K562 (cell line): ENCODE results near the gene MYL6B. TPM values are rescaled to one million over a fixed set of nuclear protein-coding genes. Genes with fewer than 3 reads are reported as not detected.
A peak's percentile ranks its signal among the peaks of the same experiment; 100 is the strongest.

Experiments
- ASH1L ChIP-seq: fragments of 450-650 bp; IDR thresholded peaks from 2 replicates; pipeline ENCODE4 v1.6.1; 2018; ENCODE audit warnings: borderline replicate concordance, mild to moderate bottlenecking, low read depth; ENCODE audit not compliant: partially characterized antibody
- CBX8 ChIP-seq: fragments of 200-600 bp; sonication (generic); IDR thresholded peaks from 2 replicates; pipeline ENCODE4 v1.6.1; 2012; ENCODE audit warnings: borderline replicate concordance, mixed run types, low read depth, mild to moderate bottlenecking, moderate library complexity, mixed read lengths, low read length, control low read depth, inconsistent platforms; ENCODE audit not compliant: poor library complexity, severe bottlenecking; ENCODE audit errors: extremely low read depth
- CHCHD3 ChIP-seq: fragments of 250-450 bp; sonication (Bioruptor Pico); IDR thresholded peaks from 2 replicates; pipeline ENCODE4 v2.1.2; 2022; ENCODE audit warnings: mild to moderate bottlenecking
- EHMT2 ChIP-seq: fragments of 450-650 bp; IDR thresholded peaks from 2 replicates; pipeline ENCODE4 v1.6.1; 2018; ENCODE audit warnings: antibody characterized with exemption
- HNRNPLL ChIP-seq: fragments of 200-400 bp; formaldehyde crosslinking; IDR thresholded peaks from 2 replicates; pipeline ENCODE4 v1.6.1; 2017; ENCODE audit warnings: low read length, low read depth, mild to moderate bottlenecking; ENCODE audit not compliant: poor library complexity, severe bottlenecking
- KLF1 ChIP-seq: fragments of 450-650 bp; IDR thresholded peaks from 2 replicates; pipeline ENCODE4 v1.6.1; 2016; ENCODE audit warnings: missing genetic modification characterization, missing compliant biosample characterization
- MECOM ChIP-seq: fragments of 250-450 bp; sonication (Bioruptor Pico); IDR thresholded peaks from 2 replicates; pipeline ENCODE4 v1.8.0; 2022; ENCODE audit warnings: inconsistent platforms
- MTA3 ChIP-seq: fragments of 450-650 bp; formaldehyde crosslinking; IDR thresholded peaks from 2 replicates; pipeline ENCODE4 v1.6.1; 2017; ENCODE audit warnings: mild to moderate bottlenecking, borderline replicate concordance
- NFYB ChIP-seq: IDR thresholded peaks from 2 replicates; pipeline ENCODE4 v1.6.1; 2011; ENCODE audit warnings: mild to moderate bottlenecking, moderate library complexity; ENCODE audit not compliant: insufficient read length; ENCODE audit errors: extremely low read depth
- PRPF4 ChIP-seq: fragments of 200-400 bp; formaldehyde crosslinking; IDR thresholded peaks from one replicate; pipeline ENCODE4 v1.6.1; 2017; ENCODE audit warnings: low read length, low read depth, mild to moderate bottlenecking; ENCODE audit not compliant: insufficient read depth, poor library complexity, severe bottlenecking
- SETDB1 ChIP-seq: IDR thresholded peaks from one replicate; pipeline ENCODE4 v1.6.1; 2012; ENCODE audit warnings: low read length, control low read depth, inconsistent platforms
- ZBTB49 ChIP-seq: sonication (generic); formaldehyde crosslinking; IDR thresholded peaks from 2 replicates; pipeline ENCODE4 v1.8.0; 2022; ENCODE audit warnings: missing genetic modification reagents, mild to moderate bottlenecking, borderline replicate concordance
- ZNF146 ChIP-seq: IDR thresholded peaks from one replicate; pipeline ENCODE4 v1.6.1; 2018; ENCODE audit warnings: missing compliant biosample characterization; ENCODE audit not compliant: unreplicated experiment
- ZNF239 ChIP-seq: fragments of 250-450 bp; sonication (Bioruptor Pico); IDR thresholded peaks from 2 replicates; pipeline ENCODE4 v1.4.0; 2020; ENCODE audit warnings: mild to moderate bottlenecking
- ZNF75A ChIP-seq: fragments of 450-650 bp; formaldehyde crosslinking; IDR thresholded peaks from 2 replicates; pipeline ENCODE4 v1.4.0; 2020; ENCODE audit warnings: mild to moderate bottlenecking
- ZNF785 ChIP-seq: fragments of 250-450 bp; sonication (Bioruptor Pico); IDR thresholded peaks from 2 replicates; pipeline ENCODE4 v1.4.0; 2020; ENCODE audit warnings: mild to moderate bottlenecking
- polyA plus RNA-seq, 8 experiments: library from polyadenylated mRNA; depleted of rRNA in 4 of 8; stranded (reverse) in 5 of 8; unstranded in 3 of 8; fragments of >200 nt; fragmentation: Nextera tagmentation in 2 of 8; fragmentation: Illumina TruSeq in 1 of 8; extraction: Ambion mirVana in 2 of 8; extraction: Trizol in 1 of 8; gene quantifications; 2 replicates each; pipeline versions ENCODE4 v1.2.1 to v1.2.3, GENCODE V29; 2011 to 2014; ENCODE audit warnings: inconsistent platforms in 1 of 8, missing spikeins in 1 of 8
- total RNA-seq, 7 experiments: library from RNA; depleted of rRNA in 6 of 7; stranded (reverse); fragments of >200 nt in 6 of 7; fragmentation: Illumina TruSeq in 2 of 7; extraction: Trizol in 2 of 7; gene quantifications; 2 replicates each; pipeline versions ENCODE4 v1.2.1 to v1.2.3, GENCODE V29; 2011 to 2021; ENCODE audit warnings: low replicate concordance in 1 of 7
- TF ChIP-seq, protein P1 (sequence below): fragments of 450-650 bp; IDR thresholded peaks from 2 replicates; pipeline ENCODE4 v1.7.0; 2016; ENCODE audit warnings: borderline replicate concordance
- TF ChIP-seq, protein P2 (sequence below), 2 experiments: fragments of 450-650 bp in 1 of 2; IDR thresholded peaks; 2 replicates each; pipeline ENCODE4 v1.6.1; 2011 to 2017; ENCODE audit warnings: low read depth in 2 of 2, antibody characterized with exemption in 1 of 2, borderline replicate concordance in 1 of 2, low read length in 1 of 2, mild to moderate bottlenecking in 1 of 2, mixed read lengths in 1 of 2; ENCODE audit not compliant: control insufficient read depth in 1 of 2

Gene MYL6B
- total and polyA plus RNA-seq, 9 of the 15 experiments (the other 6 are each of a cell fraction or from before 2014, with no cell fraction given): 42.8 to 77.3 (median 68.6) TPM

GRCh38 chr12:56117778-56118687, 34.4 kb upstream of the MYL6B start, which contains the start of gene ZC3H10 (continued):
- TF ChIP-seq, protein P1, sequence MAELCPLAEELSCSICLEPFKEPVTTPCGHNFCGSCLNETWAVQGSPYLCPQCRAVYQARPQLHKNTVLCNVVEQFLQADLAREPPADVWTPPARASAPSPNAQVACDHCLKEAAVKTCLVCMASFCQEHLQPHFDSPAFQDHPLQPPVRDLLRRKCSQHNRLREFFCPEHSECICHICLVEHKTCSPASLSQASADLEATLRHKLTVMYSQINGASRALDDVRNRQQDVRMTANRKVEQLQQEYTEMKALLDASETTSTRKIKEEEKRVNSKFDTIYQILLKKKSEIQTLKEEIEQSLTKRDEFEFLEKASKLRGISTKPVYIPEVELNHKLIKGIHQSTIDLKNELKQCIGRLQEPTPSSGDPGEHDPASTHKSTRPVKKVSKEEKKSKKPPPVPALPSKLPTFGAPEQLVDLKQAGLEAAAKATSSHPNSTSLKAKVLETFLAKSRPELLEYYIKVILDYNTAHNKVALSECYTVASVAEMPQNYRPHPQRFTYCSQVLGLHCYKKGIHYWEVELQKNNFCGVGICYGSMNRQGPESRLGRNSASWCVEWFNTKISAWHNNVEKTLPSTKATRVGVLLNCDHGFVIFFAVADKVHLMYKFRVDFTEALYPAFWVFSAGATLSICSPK: no peak
- TF ChIP-seq KLF1 (tag): peak; percentile 92
- no peak for TF ChIP-seq CHCHD3 (CRISPR knock-in tag)
- TF ChIP-seq ZNF146 (CRISPR knock-in tag): no peak
- TF ChIP-seq ZBTB49 (CRISPR knock-in tag): no peak
- TF ChIP-seq PRPF4: no peak
- TF ChIP-seq SETDB1: peak; percentile 45
- peak; percentile 93 for TF ChIP-seq HNRNPLL
- peak; percentile 41 for TF ChIP-seq ASH1L
- TF ChIP-seq EHMT2: no peak
- TF ChIP-seq ZNF239 (CRISPR knock-in tag): no peak
- no peak for TF ChIP-seq ZNF785 (CRISPR knock-in tag)
- no peak for TF ChIP-seq ZNF75A
- TF ChIP-seq CBX8: no peak
- TF ChIP-seq, protein P2, sequence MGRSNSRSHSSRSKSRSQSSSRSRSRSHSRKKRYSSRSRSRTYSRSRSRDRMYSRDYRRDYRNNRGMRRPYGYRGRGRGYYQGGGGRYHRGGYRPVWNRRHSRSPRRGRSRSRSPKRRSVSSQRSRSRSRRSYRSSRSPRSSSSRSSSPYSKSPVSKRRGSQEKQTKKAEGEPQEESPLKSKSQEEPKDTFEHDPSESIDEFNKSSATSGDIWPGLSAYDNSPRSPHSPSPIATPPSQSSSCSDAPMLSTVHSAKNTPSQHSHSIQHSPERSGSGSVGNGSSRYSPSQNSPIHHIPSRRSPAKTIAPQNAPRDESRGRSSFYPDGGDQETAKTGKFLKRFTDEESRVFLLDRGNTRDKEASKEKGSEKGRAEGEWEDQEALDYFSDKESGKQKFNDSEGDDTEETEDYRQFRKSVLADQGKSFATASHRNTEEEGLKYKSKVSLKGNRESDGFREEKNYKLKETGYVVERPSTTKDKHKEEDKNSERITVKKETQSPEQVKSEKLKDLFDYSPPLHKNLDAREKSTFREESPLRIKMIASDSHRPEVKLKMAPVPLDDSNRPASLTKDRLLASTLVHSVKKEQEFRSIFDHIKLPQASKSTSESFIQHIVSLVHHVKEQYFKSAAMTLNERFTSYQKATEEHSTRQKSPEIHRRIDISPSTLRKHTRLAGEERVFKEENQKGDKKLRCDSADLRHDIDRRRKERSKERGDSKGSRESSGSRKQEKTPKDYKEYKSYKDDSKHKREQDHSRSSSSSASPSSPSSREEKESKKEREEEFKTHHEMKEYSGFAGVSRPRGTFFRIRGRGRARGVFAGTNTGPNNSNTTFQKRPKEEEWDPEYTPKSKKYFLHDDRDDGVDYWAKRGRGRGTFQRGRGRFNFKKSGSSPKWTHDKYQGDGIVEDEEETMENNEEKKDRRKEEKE (IDR thresholded peaks at IDR 0.05; ENCODE audit: borderline replicate concordance in 1 of 2, control insufficient read depth in 1 of 2, low read depth in 2 of 2, low read length in 1 of 2): peak; percentile 80 to 92; a peak in 2 of 4 replicates
- TF ChIP-seq NFYB: no peak
- TF ChIP-seq MTA3: peak; percentile 94
- TF ChIP-seq MECOM (CRISPR knock-in tag): no peak
